ENCODE results near the gene CCL8. TPM values are rescaled to one million over a fixed set of nuclear protein-coding genes. Genes with fewer than 3 reads are reported as not detected.
A peak's percentile ranks its signal among the peaks of the same experiment; 100 is the strongest.

Gene CCL8
- total RNA-seq, 1 donor from 2014 or later: not detected

DNA sequence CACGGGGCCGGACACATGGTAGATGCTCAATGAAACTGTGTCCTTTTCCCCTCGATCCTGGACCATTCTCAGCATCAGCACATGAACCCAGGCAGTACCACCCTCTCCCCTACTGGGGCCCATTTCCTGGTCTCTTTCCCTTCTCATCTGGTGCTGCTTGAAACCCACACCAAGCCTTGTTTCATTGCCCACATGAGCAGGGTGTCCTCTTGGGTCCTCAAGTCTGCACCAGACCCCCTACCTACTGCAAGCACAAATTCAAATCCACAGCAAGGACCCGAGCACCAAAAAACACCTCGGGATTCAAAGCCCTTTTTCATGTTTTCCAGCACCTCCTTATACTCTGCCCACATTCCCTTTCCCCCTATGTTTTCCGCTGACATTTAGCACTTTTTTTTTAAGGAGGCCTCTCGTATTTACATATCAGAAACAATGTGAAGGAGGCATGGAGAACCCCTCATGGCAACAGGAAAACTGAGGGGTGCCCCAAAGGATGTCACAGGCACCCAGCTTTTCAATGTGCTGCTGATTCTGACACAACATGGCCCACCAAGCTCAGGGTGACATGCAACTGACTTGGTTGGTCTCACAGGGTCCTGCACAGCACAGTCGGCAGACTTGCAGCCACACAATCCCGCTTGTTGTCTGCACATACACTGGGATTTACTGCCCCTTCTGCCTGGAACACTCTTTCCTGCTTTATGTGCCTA lies 48.4 kb downstream of the CCL8 start:
- DNase-seq (ENCODE audit: low read depth): no peak

GRCh38 chr17:34368196-34368945 lies 49.1 kb downstream of the CCL8 start:
- DNase-seq (ENCODE audit: low read depth): no peak

GRCh38 chr17:34368946-34369500 lies 49.8 kb downstream of the CCL8 start:
- DNase-seq (ENCODE audit: low read depth): no peak

DNA sequence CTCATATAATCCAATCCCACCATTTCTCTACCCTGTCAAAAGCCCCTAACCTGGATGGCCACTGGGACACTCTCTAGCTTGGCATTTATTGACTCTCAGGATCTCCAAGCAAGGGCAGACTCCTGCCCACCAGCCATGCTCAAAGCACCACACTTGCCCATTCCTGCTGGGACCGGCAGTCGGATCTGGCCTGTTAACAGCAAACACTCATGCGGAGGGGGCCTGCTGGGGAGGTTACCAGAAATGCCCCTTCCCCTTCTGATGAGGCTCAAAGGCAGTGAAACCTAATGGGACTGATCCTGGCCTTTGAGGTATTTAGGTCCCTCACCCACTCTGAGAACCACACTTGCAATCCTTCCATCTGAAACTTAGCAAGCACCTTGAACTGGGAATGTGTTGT lies 50.3 kb downstream of the CCL8 start:
- DNase-seq (ENCODE audit: low read depth): no peak

- DNase-seq (ENCODE audit: low read depth): no peak
These were observed 51.3 kb downstream of the CCL8 start for GRCh38 chr17:34370376-34370996.

DNA sequence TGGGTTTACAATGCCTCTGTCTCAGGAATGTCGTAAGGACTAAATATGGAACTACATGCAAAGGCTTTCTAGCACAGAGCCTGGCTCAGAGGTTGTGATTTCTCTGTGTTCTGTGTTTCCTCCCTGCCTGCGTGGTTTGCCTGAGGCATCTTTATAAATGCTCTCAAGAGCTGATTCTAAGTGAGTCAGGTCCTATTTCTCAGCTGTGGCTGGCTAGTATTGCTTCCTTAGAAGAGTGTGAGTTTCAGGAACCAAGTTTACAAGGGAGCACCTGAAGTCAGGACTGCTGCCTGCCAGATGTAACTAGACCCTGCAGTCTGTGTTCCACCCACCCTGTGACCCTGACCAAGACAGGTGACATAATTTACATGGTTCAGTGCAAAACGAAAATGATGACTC lies 51.8 kb downstream of the CCL8 start:
- peak; percentile 7 for DNase-seq (ENCODE audit: low read depth)

Other genes with a start within 250 kb of the CCL8 start
- 29.2 and 148 TPM in 2 replicates for gene CCL2, start 64.2 kb upstream of the CCL8 start, total RNA-seq
- not detected in 2 replicates for gene CCL7, start 49.2 kb upstream of the CCL8 start, total RNA-seq
- gene CCL11, start 33.7 kb upstream of the CCL8 start, total RNA-seq: not detected in 2 replicates
- gene CCL13, start 37.0 kb downstream of the CCL8 start, total RNA-seq: not detected in 2 replicates
- not detected in 2 replicates for gene CCL1, start 43.8 kb downstream of the CCL8 start, total RNA-seq

Measured in renal cortical epithelial cell (primary cell).